GM21529 (cell line): ENCODE data around the gene PLPPR3.

Experiments used
- ATAC-seq: cut with Tn5 transposase; IDR thresholded peaks from one replicate; pipeline ENCODE4 v1.9.1; 2021; ENCODE audit not compliant: unreplicated experiment

The PLPPR3 gene

GRCh38 chr19:821825-822503 lies at the start of gene PLPPR3:
TSS of gene PLPPR3 (minus strand) at chr19:821955. CDS start at chr19:821559, 396 bp downstream.
- ATAC-seq = no peak

DNA sequence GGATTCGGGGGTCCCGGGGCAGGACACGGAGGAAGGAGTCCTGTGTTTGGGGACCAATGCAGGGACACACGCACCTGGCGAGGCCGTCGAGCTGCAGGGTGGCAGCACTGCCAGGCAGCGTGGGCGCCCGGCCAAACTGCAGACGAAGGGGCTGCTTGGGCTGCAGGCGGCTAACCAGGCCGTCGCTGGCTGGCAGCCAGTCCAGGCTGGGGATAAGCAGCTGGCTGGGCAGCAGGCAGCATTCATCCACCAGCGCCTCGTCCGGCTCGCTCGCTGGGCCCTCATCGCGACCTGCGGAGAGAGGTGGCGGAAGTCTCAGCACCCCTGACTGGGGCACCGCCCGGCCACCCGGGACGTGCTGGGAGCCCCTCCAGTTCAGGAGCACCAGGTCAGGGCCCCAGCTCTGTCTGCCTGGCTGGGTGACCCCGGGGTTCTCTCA lies 49.2 kb upstream of the PLPPR3 start:
- no peak for ATAC-seq

DNA sequence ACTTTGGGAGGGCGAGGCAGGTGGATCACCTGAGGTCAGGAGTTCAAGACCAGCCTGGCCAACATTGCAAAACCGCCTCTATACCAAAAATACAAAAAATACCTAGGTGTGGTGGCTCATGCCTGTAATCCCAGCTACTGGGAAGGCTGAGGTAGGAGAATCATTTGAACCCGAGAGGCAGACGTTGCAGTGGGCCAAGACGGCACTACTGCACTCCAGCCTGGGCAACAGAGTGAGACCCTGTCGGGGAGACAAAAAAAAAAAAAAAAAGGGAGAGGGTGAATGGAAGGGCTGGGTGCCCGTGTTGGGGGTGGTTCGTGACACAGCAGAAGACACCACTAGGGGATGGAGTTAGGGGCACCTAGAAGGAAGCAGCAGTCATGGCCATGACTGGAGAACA lies 48.6 kb upstream of the PLPPR3 start:
- ATAC-seq = no peak

- ATAC-seq = no peak
Measured at GRCh38 chr19:869245-870177, 47.8 kb upstream of the PLPPR3 start.

DNA sequence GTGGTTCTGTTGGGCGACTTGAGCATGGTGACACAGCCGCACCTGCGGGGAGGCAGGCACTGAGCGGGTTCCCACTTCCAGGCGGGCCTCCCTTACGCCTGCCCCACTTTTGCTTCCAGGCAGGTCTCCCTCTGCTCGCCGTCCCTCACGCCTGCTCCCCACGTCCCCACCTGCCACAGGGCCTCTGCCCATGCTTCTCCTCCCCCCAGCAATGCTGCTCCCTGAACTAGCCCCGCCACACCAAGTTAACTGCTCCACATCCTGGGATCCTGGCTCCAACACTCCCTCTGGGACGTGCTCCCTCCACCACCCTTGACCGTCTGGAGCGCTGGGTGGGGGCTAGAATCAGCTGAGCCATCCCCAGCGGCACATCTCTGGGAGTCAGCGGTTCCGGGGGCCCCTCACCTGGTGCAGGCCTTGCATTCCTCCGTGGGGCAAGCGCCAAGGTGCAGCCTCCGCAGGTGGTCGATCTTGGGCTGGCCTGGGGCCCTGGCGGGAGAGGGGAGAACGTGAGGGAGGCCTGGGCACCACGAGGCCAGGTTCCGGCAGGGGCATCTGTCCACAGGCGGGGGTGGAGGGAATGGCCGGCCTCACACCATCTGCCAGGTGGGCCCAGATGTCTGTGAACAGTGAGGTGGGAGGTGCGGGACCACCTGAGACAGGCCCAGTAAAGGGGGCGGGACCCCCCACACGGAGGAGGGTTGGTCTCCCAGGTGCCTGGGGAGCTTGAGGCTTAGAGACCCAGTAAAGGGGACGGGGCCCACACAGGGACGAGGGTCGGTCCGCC lies 46.9 kb upstream of the PLPPR3 start:
- no peak for ATAC-seq

DNA sequence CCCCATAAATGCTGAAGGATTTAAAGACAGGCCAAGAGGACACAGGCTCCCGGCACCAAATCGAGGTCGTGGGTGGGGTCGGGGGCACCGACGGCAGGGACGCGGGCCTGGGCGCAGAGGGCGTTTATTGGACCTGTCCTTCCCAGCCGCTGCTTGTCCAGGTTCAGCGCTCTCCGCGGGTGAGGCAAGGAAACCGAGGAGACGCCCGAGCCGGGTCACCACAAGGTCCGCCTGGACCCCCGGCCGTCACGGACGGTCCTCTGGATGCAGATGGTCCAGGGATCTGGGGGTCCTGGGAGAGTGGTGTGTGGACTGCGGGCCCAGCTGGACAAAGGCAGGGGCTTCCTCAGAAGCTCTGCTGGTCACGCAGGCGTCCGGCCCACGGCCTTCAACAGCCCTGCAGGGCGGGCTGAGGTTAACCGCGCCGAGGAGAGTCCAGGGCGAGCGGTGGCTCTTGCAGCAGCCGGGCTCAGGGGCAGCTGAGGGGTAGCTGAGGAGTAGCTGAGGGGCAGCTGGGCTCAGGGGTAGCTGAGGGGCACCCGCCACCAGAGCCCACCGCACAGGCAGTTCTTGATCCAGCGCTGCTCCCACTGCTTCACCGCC lies 46.2 kb upstream of the PLPPR3 start:
- no peak for ATAC-seq

GRCh38 chr19:867301-867793 lies 45.6 kb upstream of the PLPPR3 start:
- no peak for ATAC-seq

DNA sequence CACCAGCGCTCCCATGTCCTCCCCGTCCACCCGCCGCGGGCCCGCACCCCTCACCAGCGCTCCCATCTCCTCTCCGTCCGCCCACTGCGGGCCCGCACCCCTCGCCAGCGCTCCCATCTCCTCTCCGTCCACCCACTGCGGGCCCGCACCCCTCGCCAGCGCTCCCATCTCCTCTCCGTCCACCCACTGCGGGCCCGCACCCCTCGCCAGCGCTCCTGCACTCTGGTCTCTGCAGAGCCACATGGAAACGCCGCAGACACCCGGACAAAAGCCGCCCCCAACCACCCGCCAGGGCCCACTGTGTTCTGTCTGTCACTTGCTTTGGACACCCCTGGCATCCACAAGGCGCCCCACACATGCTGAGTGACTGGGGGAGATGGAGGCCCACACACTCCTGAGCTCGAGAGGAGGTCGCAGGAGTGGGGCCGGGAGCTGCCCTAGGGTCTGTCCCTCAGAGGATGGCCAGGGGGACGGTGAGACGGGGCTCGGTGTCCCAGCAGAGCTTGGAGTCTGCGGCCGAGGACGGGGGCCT lies 45.1 kb upstream of the PLPPR3 start:
- no peak for ATAC-seq

- no peak for ATAC-seq
Measured at GRCh38 chr19:863315-863620, 41.5 kb upstream of the PLPPR3 start.

- ATAC-seq = no peak
Measured at GRCh38 chr19:862581-863314, 41.0 kb upstream of the PLPPR3 start.

GRCh38 chr19:861756-862580 lies 40.2 kb upstream of the PLPPR3 start:
- no peak for ATAC-seq

DNA sequence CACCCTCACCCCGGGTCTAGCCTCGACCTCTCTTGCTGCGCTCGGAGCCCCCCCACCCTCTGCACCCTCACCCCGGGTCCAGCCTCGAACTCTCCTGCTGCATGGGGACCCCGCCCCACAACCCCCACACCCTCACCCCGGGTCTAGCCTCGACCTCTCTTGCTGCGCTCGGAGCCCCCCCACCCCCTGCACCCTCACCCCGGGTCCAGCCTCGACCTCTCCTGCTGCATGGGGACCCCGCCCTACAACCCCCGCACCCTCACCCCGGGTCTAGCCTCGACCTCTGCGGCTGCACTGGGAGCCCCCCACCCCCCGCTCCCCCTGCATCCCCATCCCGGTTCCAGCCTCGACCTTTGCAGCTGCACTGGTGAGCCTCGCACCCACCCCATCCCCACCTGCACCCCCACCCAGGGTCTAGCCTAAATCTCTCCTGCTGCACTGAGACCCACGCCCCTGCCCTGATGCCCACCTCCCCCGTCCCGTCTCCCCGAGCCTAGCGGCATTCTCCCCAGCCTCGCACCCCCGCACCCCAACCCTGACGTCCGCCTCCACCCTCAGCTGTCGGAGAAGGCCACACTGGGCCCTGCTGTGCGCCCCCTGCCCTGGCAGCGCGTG lies 39.5 kb upstream of the PLPPR3 start:
- ATAC-seq = no peak

DNA sequence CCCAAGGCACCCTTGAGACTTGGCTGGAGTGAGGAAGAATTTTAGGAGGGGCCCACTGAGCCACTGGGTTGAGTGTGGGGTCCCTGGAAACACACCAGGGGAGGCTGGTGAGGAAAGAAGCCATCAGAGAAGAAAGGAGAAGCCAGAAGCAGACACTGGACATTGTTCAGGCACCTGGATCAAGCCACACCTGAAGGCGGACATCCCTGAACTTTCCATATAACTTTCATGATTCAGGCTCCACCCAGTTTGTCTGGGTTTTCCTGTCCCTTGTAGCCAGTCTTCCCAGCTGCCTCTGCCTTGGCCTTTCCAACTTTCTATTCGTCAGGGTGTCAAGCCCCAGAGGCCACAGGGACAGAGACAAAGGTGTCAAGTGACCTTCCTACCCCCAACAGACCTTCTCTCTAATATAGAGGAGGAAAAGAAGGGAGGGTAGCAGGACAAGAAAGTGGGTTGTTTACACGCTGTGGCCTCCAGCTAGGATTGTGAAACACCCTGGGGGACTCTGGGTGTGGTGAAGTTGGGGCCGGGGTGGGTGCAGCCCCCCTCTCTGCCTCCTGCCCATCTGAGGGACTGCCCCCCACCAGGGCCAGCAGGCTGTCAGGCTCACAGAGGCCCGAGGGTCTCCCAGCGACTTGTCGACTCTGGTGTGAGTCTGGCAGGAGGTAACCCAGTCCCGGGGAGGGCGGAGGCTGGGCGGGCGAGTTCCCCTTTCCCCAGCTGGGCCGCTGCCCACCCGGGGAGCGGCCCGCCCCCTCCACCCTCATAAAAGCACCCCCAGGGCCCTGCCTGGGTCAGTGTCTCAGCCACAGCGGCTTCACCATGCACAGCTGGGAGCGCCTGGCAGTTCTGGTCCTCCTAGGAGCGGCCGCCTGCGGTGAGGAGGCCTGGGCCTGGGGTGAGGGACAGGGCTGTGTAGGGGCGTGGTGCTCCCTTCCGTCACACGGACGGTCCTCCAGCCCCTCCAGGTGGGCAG lies 37.4 kb upstream of the PLPPR3 start, which contains the start of gene CFD:
Gene CFD, plus strand, starts transcription at position 797 of the 976 bp plus-strand sequence. Its CDS starts 26 bp downstream, at position 823.
- no peak for ATAC-seq

DNA sequence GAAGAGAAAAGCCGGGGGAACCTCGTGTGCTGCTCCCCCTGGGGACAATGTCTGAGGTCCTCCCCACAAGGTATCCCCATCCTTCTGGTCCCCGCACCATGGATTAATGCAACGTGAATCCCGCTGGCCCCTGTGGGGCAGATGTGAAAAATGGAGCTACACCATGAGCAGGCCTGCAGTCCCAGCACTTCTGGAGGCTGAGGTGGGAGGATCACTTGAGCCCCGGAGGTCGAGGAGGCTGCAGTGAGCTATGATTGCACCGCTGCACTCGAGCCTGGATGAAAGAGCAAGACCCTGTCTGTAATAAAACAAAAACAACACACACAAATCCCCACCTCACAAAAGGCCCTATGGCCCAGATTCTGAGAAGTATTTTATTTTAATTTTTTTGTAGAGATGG lies 36.5 kb upstream of the PLPPR3 start:
- no peak for ATAC-seq

GRCh38 chr19:855566-856120 lies 33.9 kb upstream of the PLPPR3 start:
- no peak for ATAC-seq

DNA sequence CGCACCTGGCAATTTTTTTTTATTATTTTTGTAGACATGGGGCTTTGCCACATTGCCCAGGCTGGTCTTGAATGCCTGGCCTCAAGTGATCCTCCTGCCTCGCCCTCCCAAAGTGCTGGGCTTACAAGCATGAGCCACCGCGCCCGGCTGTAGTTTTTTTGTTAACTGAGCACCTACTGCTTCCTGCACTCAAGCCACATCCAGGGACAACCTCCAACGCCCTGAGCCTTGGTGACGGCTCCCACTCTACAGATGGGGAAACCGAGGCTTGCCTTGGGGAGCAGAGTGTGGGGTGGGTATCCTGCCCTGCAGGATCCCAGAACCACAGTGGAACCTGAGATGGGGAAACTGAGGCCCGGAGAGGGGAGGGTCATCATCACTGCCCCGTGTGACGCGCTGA lies 33.4 kb upstream of the PLPPR3 start:
- ATAC-seq = no peak

DNA sequence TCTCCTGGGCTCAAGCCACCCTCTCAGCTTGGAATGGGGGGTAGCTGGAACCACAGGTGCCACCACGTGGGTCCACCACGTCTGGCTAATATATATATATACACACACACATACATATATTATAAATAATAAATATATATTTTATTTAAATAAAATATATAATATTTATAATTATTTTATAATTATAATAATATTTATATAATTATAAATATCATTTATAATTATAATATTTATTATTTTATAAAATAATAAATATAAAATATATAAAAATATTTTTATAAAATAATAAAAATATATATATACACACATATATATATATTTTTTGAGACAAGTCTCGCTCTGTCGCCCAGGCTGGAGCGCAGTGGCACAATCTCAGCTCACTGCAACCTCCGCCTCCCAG lies 32.8 kb upstream of the PLPPR3 start:
- no peak for ATAC-seq
